ENCODE measurements around the gene ADAMTS18. TPM values are rescaled to one million over a fixed set of nuclear protein-coding genes. Genes with fewer than 3 reads are reported as not detected.

Gene ADAMTS18
- polyA plus RNA-seq, 1 of the 3 experiments (the other 2 are of a cell fraction), result under 0.01 TPM

- no peak for DNase-seq
- Histone ChIP-seq H3K27me3 (ENCODE audit: insufficient read depth) (peaks cover 4% of the 10 kb centered on the region; the same call in 1 of the 2 replicates), H3F3A (replicated peaks; ENCODE audit: insufficient read depth) (no peaks in the 10 kb centered on the region), H3K9me3 (no peaks in the 10 kb centered on the region), H3K9me2 (no peaks in the 10 kb centered on the region), H3K4me3 (ENCODE audit: low read depth in 2 of 2, low read length in 1 of 2) (no peak overlapping the region), H3K27ac (ENCODE audit: low read depth in 2 of 2, low read length in 1 of 2) (no peak overlapping the region), H3K4me2 (no peak overlapping the region), H4K20me1 (ENCODE audit: insufficient read depth) (no peaks in the 10 kb centered on the region), H2AFZ (ENCODE audit: low read depth) (no peak overlapping the region), H3K36me3 (replicated peaks in 1 of 2; ENCODE audit: control insufficient read depth in 1 of 2, insufficient read depth in 2 of 2, low read length in 1 of 2) (no peaks in the 10 kb centered on the region), H3K4me1 (ENCODE audit: control insufficient read depth in 1 of 2, insufficient read depth in 2 of 2, low read depth in 1 of 2, low read length in 1 of 2) (no peaks in the 10 kb centered on the region), H3K9ac (no peak overlapping the region), H3K79me2 (ENCODE audit: insufficient read depth) (no peaks in the 10 kb centered on the region)
- ChIA-PET CTCF (no interaction called here), POLR2A (no interaction called here)
- 4% methylated on average over 1 of the region's 1 CpG for WGBS (ENCODE audit: low lambda C conversion rate)
- no peak for TF ChIP-seq NFIC (IDR thresholded peaks at IDR 0.05; ENCODE audit: borderline replicate concordance)
- TF ChIP-seq FOXJ3 (CRISPR knock-in tag; IDR thresholded peaks at IDR 0.05), result no peak
- no peak for TF ChIP-seq POLR2AphosphoS5 (IDR thresholded peaks at IDR 0.05; ENCODE audit: low read depth, low read length)
- no peak for TF ChIP-seq FOSL2 (IDR thresholded peaks at IDR 0.05; ENCODE audit: borderline replicate concordance, low read depth)
- TF ChIP-seq CTCF (IDR thresholded peaks at IDR 0.05), result no peak
- TF ChIP-seq, protein P1, sequence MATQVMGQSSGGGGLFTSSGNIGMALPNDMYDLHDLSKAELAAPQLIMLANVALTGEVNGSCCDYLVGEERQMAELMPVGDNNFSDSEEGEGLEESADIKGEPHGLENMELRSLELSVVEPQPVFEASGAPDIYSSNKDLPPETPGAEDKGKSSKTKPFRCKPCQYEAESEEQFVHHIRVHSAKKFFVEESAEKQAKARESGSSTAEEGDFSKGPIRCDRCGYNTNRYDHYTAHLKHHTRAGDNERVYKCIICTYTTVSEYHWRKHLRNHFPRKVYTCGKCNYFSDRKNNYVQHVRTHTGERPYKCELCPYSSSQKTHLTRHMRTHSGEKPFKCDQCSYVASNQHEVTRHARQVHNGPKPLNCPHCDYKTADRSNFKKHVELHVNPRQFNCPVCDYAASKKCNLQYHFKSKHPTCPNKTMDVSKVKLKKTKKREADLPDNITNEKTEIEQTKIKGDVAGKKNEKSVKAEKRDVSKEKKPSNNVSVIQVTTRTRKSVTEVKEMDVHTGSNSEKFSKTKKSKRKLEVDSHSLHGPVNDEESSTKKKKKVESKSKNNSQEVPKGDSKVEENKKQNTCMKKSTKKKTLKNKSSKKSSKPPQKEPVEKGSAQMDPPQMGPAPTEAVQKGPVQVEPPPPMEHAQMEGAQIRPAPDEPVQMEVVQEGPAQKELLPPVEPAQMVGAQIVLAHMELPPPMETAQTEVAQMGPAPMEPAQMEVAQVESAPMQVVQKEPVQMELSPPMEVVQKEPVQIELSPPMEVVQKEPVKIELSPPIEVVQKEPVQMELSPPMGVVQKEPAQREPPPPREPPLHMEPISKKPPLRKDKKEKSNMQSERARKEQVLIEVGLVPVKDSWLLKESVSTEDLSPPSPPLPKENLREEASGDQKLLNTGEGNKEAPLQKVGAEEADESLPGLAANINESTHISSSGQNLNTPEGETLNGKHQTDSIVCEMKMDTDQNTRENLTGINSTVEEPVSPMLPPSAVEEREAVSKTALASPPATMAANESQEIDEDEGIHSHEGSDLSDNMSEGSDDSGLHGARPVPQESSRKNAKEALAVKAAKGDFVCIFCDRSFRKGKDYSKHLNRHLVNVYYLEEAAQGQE (IDR thresholded peaks at IDR 0.05; ENCODE audit: low read depth, low read length), result no peak
- no peak for TF ChIP-seq IRF3 (IDR thresholded peaks at IDR 0.05; ENCODE audit: low read depth, low read length)
- no peak for TF ChIP-seq RXRA (IDR thresholded peaks at IDR 0.05; ENCODE audit: borderline replicate concordance, low read depth)
- no peak for TF ChIP-seq CHD2 (IDR thresholded peaks at IDR 0.05; ENCODE audit: low read length, partially characterized antibody)
- TF ChIP-seq TEAD4 (IDR thresholded peaks at IDR 0.05; ENCODE audit: borderline replicate concordance, insufficient read depth), result no peak
Observed at GRCh38 chr16:77393955-77394354, 40.9 kb downstream of the ADAMTS18 start.

DNA sequence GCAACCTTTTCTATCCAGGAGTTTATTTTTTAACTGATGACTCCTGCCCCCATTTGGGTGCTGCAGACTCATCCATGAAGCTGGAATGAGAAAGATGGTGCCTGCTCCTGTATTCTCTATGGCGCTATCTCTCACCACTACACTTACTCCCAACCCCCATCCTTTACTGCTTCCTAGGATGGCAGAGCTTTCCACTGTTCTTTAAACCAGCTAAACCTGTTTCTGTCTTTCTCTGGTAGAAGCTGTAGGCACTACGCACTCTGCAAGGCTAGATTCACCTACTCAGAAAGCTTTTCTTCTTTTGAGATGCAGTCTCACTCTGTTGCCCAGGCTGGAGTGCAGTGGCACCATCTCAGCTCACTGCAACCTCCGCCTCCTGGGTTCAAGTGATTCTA lies 47.0 kb downstream of the ADAMTS18 start:
- H3K4me1 ChIP-seq (ENCODE audit: control insufficient read depth in 1 of 2, insufficient read depth in 2 of 2, low read depth in 1 of 2, low read length in 1 of 2), result no peaks in the 10 kb centered on the region
- H4K20me1 ChIP-seq (ENCODE audit: insufficient read depth), result no peaks in the 10 kb centered on the region
- TF ChIP-seq USF1 (IDR thresholded peaks at IDR 0.05; ENCODE audit: borderline replicate concordance, low read depth) (no peak), ELF1 (IDR thresholded peaks at IDR 0.05) (no peak), SMC3 (IDR thresholded peaks at IDR 0.05; ENCODE audit: low read depth, low read length) (no peak), EZH2phosphoT487 (IDR thresholded peaks at IDR 0.05; ENCODE audit: borderline replicate concordance, low read depth) (no peak), FOSL2 (IDR thresholded peaks at IDR 0.05; ENCODE audit: borderline replicate concordance, low read depth) (no peak)
- no peaks in the 10 kb centered on the region for H3K9me2 ChIP-seq
- no peaks in the 10 kb centered on the region for H3K36me3 ChIP-seq (replicated peaks in 1 of 2; ENCODE audit: control insufficient read depth in 1 of 2, insufficient read depth in 2 of 2, low read length in 1 of 2)
- no peak overlapping the region for H3K9ac ChIP-seq
- 53% methylated on average over 3 of the region's 3 CpGs for WGBS (ENCODE audit: low lambda C conversion rate)
- ChIA-PET CTCF (interaction anchor here (1.1 kb wide), 1 partner anchor 151 kb away, joined by 3 read pairs; no protein-coding TSS in a partner anchor), POLR2A (no interaction called here)
- no peaks in the 10 kb centered on the region for H3K79me2 ChIP-seq (ENCODE audit: insufficient read depth)
- H3K9me3 ChIP-seq, result no peaks in the 10 kb centered on the region
- no peak overlapping the region for H3K4me3 ChIP-seq (ENCODE audit: low read depth in 2 of 2, low read length in 1 of 2)
- H3F3A ChIP-seq (replicated peaks; ENCODE audit: insufficient read depth), result no peaks in the 10 kb centered on the region
- no peak for DNase-seq
- no peak overlapping the region for H3K4me2 ChIP-seq
- H3K27me3 ChIP-seq (ENCODE audit: insufficient read depth), result no peaks in the 10 kb centered on the region
- no peak overlapping the region for H2AFZ ChIP-seq (ENCODE audit: low read depth)
- H3K27ac ChIP-seq (ENCODE audit: low read depth in 2 of 2, low read length in 1 of 2), result no peak overlapping the region
